Measurements from ENCODE around the gene CSN1S1.

CSN1S1 gene

DNA sequence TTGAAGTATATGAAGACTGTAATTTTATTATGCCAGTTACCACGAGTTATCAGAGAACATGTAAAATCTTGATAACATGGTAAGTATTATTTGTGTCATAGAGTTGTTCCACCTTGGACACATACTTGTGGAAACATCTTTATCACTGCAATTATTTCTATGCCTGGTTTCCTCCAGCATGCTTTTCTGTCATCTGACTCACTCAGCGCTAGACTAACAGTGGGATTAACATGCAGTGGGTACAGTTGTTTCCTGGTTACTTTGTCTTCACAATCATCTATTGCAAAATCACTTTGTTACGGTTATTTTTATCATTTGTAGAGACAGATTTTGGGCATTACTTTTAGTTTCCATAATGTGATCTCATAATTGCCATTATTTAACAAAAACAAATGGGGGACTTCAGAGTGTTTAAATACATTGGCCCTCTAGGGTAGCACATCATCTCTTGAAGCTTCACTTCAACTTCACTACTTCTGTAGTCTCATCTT lies 64.7 kb downstream of the CSN1S1 start, which contains the start of gene STATH:
Gene STATH (plus strand): TSS at position 441 of the 491 bp plus-strand sequence. CDS start 2,472 bp downstream, outside the sequence.
- no peak for DNase-seq
